ENCODE results near the gene SEMA4D. TPM values are rescaled to one million over a fixed set of nuclear protein-coding genes. Genes with fewer than 3 reads are reported as not detected.

Gene SEMA4D
- total RNA-seq, 2 donors from 2014 or later, result 169 to 237 TPM

DNA sequence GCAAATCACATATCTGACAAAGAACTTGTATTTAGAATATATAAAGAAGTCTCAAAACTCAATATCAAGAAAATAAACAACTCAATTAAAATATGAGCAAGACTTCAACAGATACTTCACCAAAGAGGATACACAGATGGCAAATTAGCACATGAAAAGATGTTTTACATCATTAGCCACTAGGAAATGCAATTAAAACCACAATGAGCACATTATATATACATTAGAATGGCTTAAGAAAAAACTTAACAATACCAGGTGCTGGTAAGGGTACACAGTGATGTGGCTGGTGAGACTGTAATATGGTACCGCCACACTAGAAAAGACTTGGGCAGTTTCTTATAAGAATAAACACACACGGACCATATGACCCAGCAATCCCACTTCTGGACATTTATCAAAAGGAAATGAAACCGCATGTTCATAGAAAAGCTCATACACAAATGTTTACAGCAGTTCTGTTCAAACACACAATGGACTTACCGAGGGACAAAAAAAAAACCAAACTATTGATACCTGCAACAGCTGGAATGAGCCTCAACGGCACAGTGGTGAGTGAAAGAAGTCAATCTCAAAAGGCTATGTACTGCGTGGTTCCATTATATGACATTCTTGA, 27.6 kb downstream of the SEMA4D start:
- H3K27ac Mint-ChIP-seq, result peak overlapping the region; percentile 86 to 95
- no peaks in the 10 kb centered on the region for H3K27me3 Mint-ChIP-seq
- peaks cover 10% of the 10 kb centered on the region for H3K36me3 Mint-ChIP-seq
- DNase-seq (ENCODE audit: low spot score) (no peak), ATAC-seq (no peak)
- peak overlapping the region; percentile 59 for H3K4me3 Mint-ChIP-seq
- no peaks in the 10 kb centered on the region for H3K9me3 Mint-ChIP-seq
- peaks cover 65 to 68% of the 10 kb centered on the region in 2 donors for H3K4me1 Mint-ChIP-seq (ENCODE audit: low read depth in 2 of 2)

- ATAC-seq, result no peak
- Mint-ChIP-seq H3K36me3 (peaks cover 10% of the 10 kb centered on the region), H3K9me3 (no peaks in the 10 kb centered on the region), H3K27me3 (no peaks in the 10 kb centered on the region), H3K27ac (peak overlapping the region; percentile 86 to 95), H3K4me3 (peak overlapping the region; percentile 55), H3K4me1 (ENCODE audit: low read depth in 2 of 2) (peaks cover 76 to 78% of the 10 kb centered on the region in 2 donors)
- no peak for DNase-seq (ENCODE audit: low spot score)
Measured at GRCh38 chr9:89469003-89469402, 28.9 kb downstream of the SEMA4D start.

GRCh38 chr9:89468281-89468960, 29.5 kb downstream of the SEMA4D start:
- ATAC-seq, result peak; percentile 17 to 40
- H3K27me3 Mint-ChIP-seq, result no peaks in the 10 kb centered on the region
- peak overlapping the region; percentile 55 for H3K4me3 Mint-ChIP-seq
- H3K27ac Mint-ChIP-seq, result peak overlapping the region; percentile 86 to 95
- peaks cover 75 to 81% of the 10 kb centered on the region in 2 donors for H3K4me1 Mint-ChIP-seq (ENCODE audit: low read depth in 2 of 2)
- no peak for DNase-seq (ENCODE audit: low spot score)
- no peaks in the 10 kb centered on the region for H3K9me3 Mint-ChIP-seq
- peaks cover 10% of the 10 kb centered on the region for H3K36me3 Mint-ChIP-seq

- no peaks in the 10 kb centered on the region for H3K27me3 Mint-ChIP-seq
- ATAC-seq (peak in 1 of 2 donors; percentile 45), DNase-seq (ENCODE audit: low spot score) (no peak)
- H3K4me1 Mint-ChIP-seq (ENCODE audit: low read depth in 2 of 2), result peaks cover 82 to 89% of the 10 kb centered on the region in 2 donors
- peak overlapping the region; percentile 86 to 95 for H3K27ac Mint-ChIP-seq
- no peaks in the 10 kb centered on the region for H3K9me3 Mint-ChIP-seq
- peak overlapping the region; percentile 78 for H3K4me3 Mint-ChIP-seq
- H3K36me3 Mint-ChIP-seq, result peaks cover 11% of the 10 kb centered on the region
Measured at GRCh38 chr9:89467278-89467625, 30.7 kb downstream of the SEMA4D start.

DNA sequence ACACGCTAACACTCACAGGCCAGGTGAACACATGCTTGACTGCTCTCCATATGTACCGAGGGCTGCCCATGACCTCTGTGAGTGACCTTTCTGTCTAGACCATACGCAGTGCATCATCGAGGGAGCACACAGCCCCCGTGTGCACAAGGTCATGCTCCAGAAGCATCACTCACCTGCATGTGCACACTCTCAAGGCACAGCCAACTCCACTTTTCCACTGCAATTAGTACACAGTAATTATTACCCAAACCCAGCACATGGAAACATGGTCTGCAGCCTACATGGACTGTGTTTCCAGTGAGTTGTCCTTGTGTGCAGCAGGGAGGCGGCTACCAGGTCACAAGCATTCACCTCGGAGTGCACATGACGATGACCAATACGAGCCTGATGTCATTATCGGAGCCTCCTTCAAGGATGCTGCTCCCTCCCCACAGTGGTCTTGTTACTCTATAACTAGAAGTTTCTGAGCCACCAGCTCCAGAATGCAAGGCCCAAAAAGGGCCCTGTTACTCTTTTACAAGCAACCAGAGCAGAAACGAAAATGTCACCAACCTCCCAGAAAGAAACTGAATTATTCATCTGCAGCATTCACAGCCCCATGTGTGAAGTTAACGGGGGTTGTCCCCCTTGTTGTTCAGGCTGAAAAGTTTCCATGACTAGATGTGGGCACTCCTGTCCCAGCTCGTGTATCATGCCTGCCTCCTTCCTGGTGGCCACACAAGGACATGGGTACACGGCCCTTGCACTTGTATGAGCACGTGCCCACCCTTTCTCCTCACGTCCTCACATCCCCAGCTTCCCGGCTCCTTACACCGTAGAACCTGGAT, 31.2 kb downstream of the SEMA4D start:
- Mint-ChIP-seq H3K4me3 (peak overlapping the region; percentile 78), H3K9me3 (no peaks in the 10 kb centered on the region), H3K36me3 (peaks cover 9% of the 10 kb centered on the region), H3K27ac (peak overlapping the region; percentile 86 to 95), H3K27me3 (no peaks in the 10 kb centered on the region), H3K4me1 (ENCODE audit: low read depth in 2 of 2) (peaks cover 82 to 89% of the 10 kb centered on the region in 2 donors)
- DNase-seq (ENCODE audit: low spot score) (peak; percentile 74), ATAC-seq (peak; percentile 83 to 87)

- peak overlapping the region; percentile 78 for H3K4me3 Mint-ChIP-seq
- peaks cover 9% of the 10 kb centered on the region for H3K36me3 Mint-ChIP-seq
- peak overlapping the region; percentile 86 to 95 for H3K27ac Mint-ChIP-seq
- no peaks in the 10 kb centered on the region for H3K9me3 Mint-ChIP-seq
- DNase-seq (ENCODE audit: low spot score), result no peak
- no peak for ATAC-seq
- peaks cover 85 to 89% of the 10 kb centered on the region in 2 donors for H3K4me1 Mint-ChIP-seq (ENCODE audit: low read depth in 2 of 2)
- H3K27me3 Mint-ChIP-seq, result no peaks in the 10 kb centered on the region
Measured at GRCh38 chr9:89465726-89466308, 32.1 kb downstream of the SEMA4D start.

GRCh38 chr9:89465001-89465451, 32.9 kb downstream of the SEMA4D start:
- H3K27me3 Mint-ChIP-seq, result no peaks in the 10 kb centered on the region
- peak overlapping the region; percentile 86 for H3K4me3 Mint-ChIP-seq
- H3K36me3 Mint-ChIP-seq, result peaks cover 9% of the 10 kb centered on the region
- DNase-seq (ENCODE audit: low spot score) (no peak), ATAC-seq (no peak)
- peaks cover 86 to 89% of the 10 kb centered on the region in 2 donors for H3K4me1 Mint-ChIP-seq (ENCODE audit: low read depth in 2 of 2)
- H3K9me3 Mint-ChIP-seq, result no peaks in the 10 kb centered on the region
- H3K27ac Mint-ChIP-seq, result peak overlapping the region; percentile 84 to 95

- Mint-ChIP-seq H3K27ac (peak overlapping the region; percentile 84 to 95), H3K27me3 (no peaks in the 10 kb centered on the region), H3K36me3 (peaks cover 9% of the 10 kb centered on the region), H3K4me1 (ENCODE audit: low read depth in 2 of 2) (peaks cover 86% of the 10 kb centered on the region in 2 donors), H3K9me3 (no peaks in the 10 kb centered on the region), H3K4me3 (peak overlapping the region; percentile 86)
- no peak for DNase-seq (ENCODE audit: low spot score)
- peak; percentile 26 to 46 for ATAC-seq
Measured at GRCh38 chr9:89464300-89464901, 33.5 kb downstream of the SEMA4D start.

DNA sequence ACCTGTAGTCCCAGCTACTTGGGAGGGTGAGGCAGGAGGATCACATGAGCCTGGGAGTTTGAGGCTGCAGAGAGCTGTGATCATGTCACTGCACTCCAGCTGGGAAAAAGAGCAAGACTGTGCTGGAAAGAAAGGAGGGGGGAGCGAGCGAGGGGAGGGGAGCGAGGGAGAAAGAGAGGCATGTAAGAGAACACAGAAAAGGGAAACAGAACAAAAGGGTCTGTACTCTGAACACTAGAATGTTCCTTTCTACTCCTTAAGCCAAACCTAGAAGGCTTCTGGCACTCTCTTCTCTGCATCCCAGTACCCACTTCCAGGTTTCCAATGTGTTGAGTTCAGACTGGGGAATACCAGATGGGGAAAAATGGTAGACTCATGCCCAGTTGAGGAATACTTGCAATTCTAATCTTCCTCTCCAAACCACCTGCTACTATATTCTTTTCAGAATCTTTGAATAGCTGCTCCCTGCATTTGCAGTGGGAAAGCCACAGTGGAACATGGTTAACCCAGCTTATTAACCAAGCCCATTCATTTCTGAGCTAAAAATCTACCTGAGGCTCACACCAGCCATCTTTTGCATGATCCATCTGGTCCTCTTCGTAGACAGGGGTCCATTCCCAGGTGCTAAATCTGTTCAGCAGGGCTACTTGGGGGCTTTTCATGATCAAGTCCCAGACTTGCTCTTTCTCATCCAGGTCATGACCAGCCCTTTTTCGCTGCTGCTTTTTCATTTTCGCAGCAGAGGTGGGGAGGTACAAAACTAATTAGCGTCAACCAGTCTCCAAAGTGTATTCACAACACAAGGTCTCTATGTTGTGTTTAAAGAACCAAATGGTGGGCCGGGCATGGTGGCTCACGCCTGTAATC, 34.9 kb downstream of the SEMA4D start:
- Mint-ChIP-seq H3K27ac (peak overlapping the region; percentile 43 to 95), H3K4me1 (ENCODE audit: low read depth in 2 of 2) (peaks cover 84 to 85% of the 10 kb centered on the region in 2 donors), H3K27me3 (no peaks in the 10 kb centered on the region), H3K9me3 (no peaks in the 10 kb centered on the region), H3K4me3 (peak overlapping the region; percentile 41), H3K36me3 (peaks cover 5% of the 10 kb centered on the region)
- DNase-seq (ENCODE audit: low spot score), result no peak
- ATAC-seq, result no peak

GRCh38 chr9:89462199-89462598, 35.7 kb downstream of the SEMA4D start:
- no peaks in the 10 kb centered on the region for H3K9me3 Mint-ChIP-seq
- no peak for DNase-seq (ENCODE audit: low spot score)
- H3K27me3 Mint-ChIP-seq, result no peaks in the 10 kb centered on the region
- no peak for ATAC-seq
- H3K4me1 Mint-ChIP-seq (ENCODE audit: low read depth in 2 of 2), result peaks cover 77 to 78% of the 10 kb centered on the region in 2 donors
- H3K36me3 Mint-ChIP-seq, result peaks cover 4% of the 10 kb centered on the region
- H3K27ac Mint-ChIP-seq, result peak overlapping the region; percentile 43 to 95
- peak overlapping the region; percentile 41 for H3K4me3 Mint-ChIP-seq

DNA sequence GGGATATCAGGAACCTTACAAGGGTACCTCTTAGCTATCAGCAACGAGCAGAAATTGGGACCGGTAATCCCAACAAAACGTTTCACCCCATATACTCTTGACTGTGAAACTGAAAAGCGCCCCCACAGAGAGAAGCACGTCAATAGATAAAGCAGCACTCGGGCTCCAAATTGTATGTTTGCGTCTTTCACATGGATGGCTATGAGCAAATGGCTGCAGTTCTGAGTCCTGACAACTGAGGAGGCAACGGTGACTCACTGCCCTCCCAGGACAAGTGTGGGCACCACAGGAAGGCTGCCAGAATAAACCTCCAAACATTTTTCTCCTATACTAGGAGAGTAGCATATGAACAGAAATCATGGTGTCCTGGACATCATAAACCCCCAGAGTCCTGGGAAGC, 36.6 kb downstream of the SEMA4D start:
- peaks cover 74 to 75% of the 10 kb centered on the region in 2 donors for H3K4me1 Mint-ChIP-seq (ENCODE audit: low read depth in 2 of 2)
- no peaks in the 10 kb centered on the region for H3K27me3 Mint-ChIP-seq
- no peaks in the 10 kb centered on the region for H3K9me3 Mint-ChIP-seq
- H3K36me3 Mint-ChIP-seq, result peaks cover 4% of the 10 kb centered on the region
- no peak for ATAC-seq
- no peak overlapping the region for H3K27ac Mint-ChIP-seq
- H3K4me3 Mint-ChIP-seq, result no peak overlapping the region
- no peak for DNase-seq (ENCODE audit: low spot score)

DNA sequence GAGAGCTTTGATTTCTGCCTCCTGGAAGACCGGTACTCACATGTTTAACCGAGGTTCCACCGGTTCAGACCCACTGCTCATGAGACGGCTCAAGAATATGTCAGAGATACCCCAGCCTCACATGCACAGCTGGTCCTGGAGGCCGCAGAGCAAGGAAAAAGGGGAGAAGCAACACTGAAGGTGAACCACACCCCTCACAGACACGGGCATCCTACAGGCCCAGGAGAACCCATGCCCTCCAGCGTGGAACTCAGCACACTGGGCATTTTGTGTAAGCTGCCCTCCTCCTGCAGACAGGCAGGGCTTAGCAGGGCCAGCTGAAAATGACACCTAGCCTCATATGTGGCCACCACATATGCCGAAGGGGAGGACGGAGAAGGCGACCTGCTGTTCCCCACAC, 37.4 kb downstream of the SEMA4D start:
- H3K27ac Mint-ChIP-seq, result peak overlapping the region; percentile 34 to 67
- no peaks in the 10 kb centered on the region for H3K9me3 Mint-ChIP-seq
- no peak for DNase-seq (ENCODE audit: low spot score)
- peaks cover 4% of the 10 kb centered on the region for H3K36me3 Mint-ChIP-seq
- no peaks in the 10 kb centered on the region for H3K27me3 Mint-ChIP-seq
- no peak overlapping the region for H3K4me3 Mint-ChIP-seq
- no peak for ATAC-seq
- peaks cover 74 to 75% of the 10 kb centered on the region in 2 donors for H3K4me1 Mint-ChIP-seq (ENCODE audit: low read depth in 2 of 2)

All from natural killer cell treated with Interleukin-12 subunit alpha and Interleukin-12 subunit beta and Interleukin-15 and Interleukin-18, amount 100 ng/mL, for 72 hours (primary cell).